K562 (cell line): ENCODE data around the gene EPS8.

ENCODE experiments used
- BRCA1 ChIP-seq, 2 experiments: fragments of 450-650 bp in 1 of 2; sonication (generic) in 1 of 2; formaldehyde crosslinking in 1 of 2; IDR thresholded peaks; 2 replicates each; pipeline versions ENCODE4 v1.5.0 to v1.6.1; 2017 to 2020; ENCODE audit warnings: mild to moderate bottlenecking in 1 of 2, missing genetic modification reagents in 1 of 2
- EGR1 ChIP-seq: fragments of 450-650 bp; conservative IDR thresholded peaks from 2 replicates; pipeline ENCODE4 v1.6.1; 2017; ENCODE audit warnings: mild to moderate bottlenecking
- GTF2F1 ChIP-seq: IDR thresholded peaks from 2 replicates; pipeline ENCODE4 v1.6.1; 2011; ENCODE audit warnings: low read depth, low read length, improper control_type of control experiment
- KDM1A ChIP-seq, 2 experiments: fragments of 450-650 bp; IDR thresholded peaks; 2 replicates each; pipeline ENCODE4 v1.6.1; 2016; ENCODE audit warnings: mild to moderate bottlenecking in 2 of 2
- MITF ChIP-seq: IDR thresholded peaks from 2 replicates; pipeline ENCODE4 v1.6.1; 2014; ENCODE audit warnings: antibody characterized with exemption
- NFIX ChIP-seq: fragments of 250-450 bp; sonication (Bioruptor Pico); IDR thresholded peaks from 2 replicates; pipeline ENCODE4 v1.4.0; 2020; ENCODE audit warnings: low read depth, mild to moderate bottlenecking, moderate library complexity
- POLR2A ChIP-seq: fragments of 450-650 bp; conservative IDR thresholded peaks from 2 replicates; pipeline ENCODE4 v1.6.1; 2016
- RFX5 ChIP-seq: IDR thresholded peaks from 2 replicates; pipeline ENCODE4 v1.6.1; 2011; ENCODE audit warnings: low read depth, mild to moderate bottlenecking, improper control_type of control experiment, low read length
- TFAP4 ChIP-seq: sonication (generic); formaldehyde crosslinking; IDR thresholded peaks from 2 replicates; pipeline ENCODE4 v1.8.0; 2022; ENCODE audit warnings: missing genetic modification reagents, mild to moderate bottlenecking, moderate library complexity, borderline replicate concordance
- YBX1 ChIP-seq: fragments of 450-650 bp; IDR thresholded peaks from 2 replicates; pipeline ENCODE4 v1.7.1; 2016; ENCODE audit warnings: mild to moderate bottlenecking
- ZBTB34 ChIP-seq: fragments of 250-450 bp; sonication (Bioruptor Pico); IDR thresholded peaks from 2 replicates; pipeline ENCODE4 v1.8.0; 2021; ENCODE audit warnings: mild to moderate bottlenecking, moderate library complexity
- ZNF217 ChIP-seq: sonication (generic); formaldehyde crosslinking; IDR thresholded peaks from 2 replicates; pipeline ENCODE4 v1.8.0; 2022; ENCODE audit warnings: mild to moderate bottlenecking, missing genetic modification reagents
- ZNF41 ChIP-seq: fragments of 250-450 bp; sonication (Bioruptor Pico); conservative IDR thresholded peaks from 2 replicates; pipeline ENCODE4 v1.4.0; 2020; ENCODE audit warnings: mild to moderate bottlenecking

GRCh38 chr12:15824516-15824915, 35.3 kb upstream of the EPS8 start:
- TF ChIP-seq EGR1 (no peak), ZNF217 (CRISPR knock-in tag) (no peak), KDM1A (IDR thresholded peaks at IDR 0.05) (no peak), NFIX (no peak), ZBTB34 (CRISPR knock-in tag) (no peak), TFAP4 (CRISPR knock-in tag) (no peak), POLR2A (no peak), MITF (no peak), YBX1 (no peak), ZNF41 (CRISPR knock-in tag) (no peak), RFX5 (no peak), GTF2F1 (no peak), BRCA1 (IDR thresholded peaks at IDR 0.05) (no peak), BRCA1 (CRISPR knock-in tag; IDR thresholded peaks at IDR 0.05) (no peak)
